CD14-positive monocyte (primary cell): ENCODE measurements around the gene ALDH18A1. TPM values are rescaled to one million over a fixed set of nuclear protein-coding genes. Genes with fewer than 3 reads are reported as not detected.

Experiments used
- DNase-seq, 3 donors: peaks; one replicate each; pipeline ENCODE4 v3.0.0-alpha.2; 2011 to 2022
- H2AFZ ChIP-seq: 2 replicates; pipeline ENCODE4 v1.6.0; 2012; ENCODE audit warnings: mild to moderate bottlenecking, low read depth, low read length, inconsistent platforms; ENCODE audit not compliant: insufficient read depth, poor library complexity, severe bottlenecking
- H3K27ac ChIP-seq, 2 donors: 1 replicate in 1 of 2; 2 replicates in 1 of 2; pipeline ENCODE4 v1.5.1; 2012 to 2013; ENCODE audit warnings: low read length in 2 of 2, control low read depth in 1 of 2, inconsistent platforms in 1 of 2, low read depth in 1 of 2, mild to moderate bottlenecking in 1 of 2
- H3K27me3 ChIP-seq, 2 donors: one replicate each; pipeline versions ENCODE4 v1.6.0 to v1.6.1; 2011 to 2013; ENCODE audit warnings: low read length in 2 of 2; ENCODE audit not compliant: control insufficient read depth in 2 of 2, insufficient read depth in 2 of 2
- H3K36me3 ChIP-seq, 2 donors: replicated peaks in 1 of 2; 1 replicate in 1 of 2; 2 replicates in 1 of 2; pipeline versions ENCODE4 v1.5.1 to v1.6.1; 2012 to 2013; ENCODE audit warnings: low read length in 2 of 2, control low read depth in 1 of 2, inconsistent platforms in 1 of 2, mild to moderate bottlenecking in 1 of 2; ENCODE audit not compliant: insufficient read depth in 2 of 2, control insufficient read depth in 1 of 2
- H3K4me1 ChIP-seq, 2 donors: 1 replicate in 1 of 2; 2 replicates in 1 of 2; pipeline versions ENCODE4 v1.5.1 to v1.6.1; 2012 to 2013; ENCODE audit warnings: low read length in 2 of 2, control low read depth in 1 of 2, inconsistent platforms in 1 of 2, mild to moderate bottlenecking in 1 of 2, moderate library complexity in 1 of 2; ENCODE audit not compliant: insufficient read depth in 2 of 2, control insufficient read depth in 1 of 2
- H3K4me2 ChIP-seq: replicated peaks from 2 replicates; pipeline ENCODE3; 2012; ENCODE audit warnings: low read length, moderate library complexity, mild to moderate bottlenecking; ENCODE audit not compliant: poor library complexity, severe bottlenecking; ENCODE audit errors: extremely low read depth
- H3K4me3 ChIP-seq, 3 experiments: fragments of 200-600 bp in 1 of 3; sonication (generic) in 1 of 3; replicated peaks in 1 of 3; 1 replicate in 2 of 3; 2 replicates in 1 of 3; pipeline ENCODE4 v1.5.1; 2011 to 2013; ENCODE audit warnings: low read length in 3 of 3, mild to moderate bottlenecking in 3 of 3, control low read depth in 2 of 3, low read depth in 2 of 3, inconsistent platforms in 1 of 3, moderate library complexity in 1 of 3
- H3K79me2 ChIP-seq: 2 replicates; pipeline ENCODE4 v1.6.0; 2012; ENCODE audit warnings: mild to moderate bottlenecking, control low read depth, inconsistent platforms, low read length, moderate library complexity; ENCODE audit not compliant: insufficient read depth
- H3K9ac ChIP-seq: 2 replicates; pipeline ENCODE4 v1.6.0; 2017; ENCODE audit warnings: low read length, mild to moderate bottlenecking; ENCODE audit not compliant: insufficient read depth, poor library complexity, severe bottlenecking
- H3K9me3 ChIP-seq, 2 donors: replicated peaks in 1 of 2; 1 replicate in 1 of 2; 2 replicates in 1 of 2; pipeline versions ENCODE4 v1.5.1 to v1.6.1; 2012 to 2013; ENCODE audit warnings: low read length in 2 of 2, control low read depth in 1 of 2; ENCODE audit not compliant: control insufficient read depth in 1 of 2, insufficient read depth in 1 of 2
- H4K20me1 ChIP-seq: 2 replicates; pipeline ENCODE4 v1.6.0; 2012; ENCODE audit warnings: mild to moderate bottlenecking, low read length, control low read depth, moderate library complexity; ENCODE audit not compliant: insufficient read depth
- H3K27ac Mint-ChIP-seq, 7 donors: one replicate each; pipeline ENCODE4 v1.8.0; 2020; ENCODE audit warnings: mild to moderate bottlenecking in 7 of 7, mixed read lengths in 7 of 7, moderate library complexity in 6 of 7, inconsistent platforms in 2 of 7
- H3K27me3 Mint-ChIP-seq, 3 donors: one replicate each; pipeline ENCODE4 v1.8.0; 2021 to 2022; ENCODE audit warnings: low read depth in 3 of 3, mild to moderate bottlenecking in 3 of 3, mixed read lengths in 3 of 3, moderate library complexity in 3 of 3, inconsistent platforms in 1 of 3
- H3K36me3 Mint-ChIP-seq, 2 donors: one replicate each; pipeline ENCODE4 v1.8.0; 2020; ENCODE audit warnings: mixed read lengths in 2 of 2, inconsistent platforms in 1 of 2, mild to moderate bottlenecking in 1 of 2
- H3K4me1 Mint-ChIP-seq: one replicate; pipeline ENCODE4 v1.8.0; 2020; ENCODE audit warnings: mild to moderate bottlenecking, mixed read lengths
- H3K4me3 Mint-ChIP-seq, 2 donors: one replicate each; pipeline ENCODE4 v1.8.0; 2020; ENCODE audit warnings: mild to moderate bottlenecking in 2 of 2, mixed read lengths in 2 of 2, moderate library complexity in 1 of 2
- H3K9me3 Mint-ChIP-seq, 7 donors: one replicate each; pipeline ENCODE4 v1.8.0; 2020 to 2022; ENCODE audit warnings: mixed read lengths in 7 of 7, mild to moderate bottlenecking in 6 of 7, moderate library complexity in 6 of 7, inconsistent platforms in 2 of 7
- CTCF ChIP-seq: fragments of 200-600 bp; IDR thresholded peaks from one replicate; pipeline ENCODE4 v1.8.0; 2022; ENCODE audit warnings: antibody characterized with exemption, mild to moderate bottlenecking
- WGBS: methylation state at CpG from one replicate; pipeline ENCODE4 v1.1.5; 2013; ENCODE audit warnings: missing lambda C conversion rate; ENCODE audit not compliant: insufficient coverage; 5-methylcytosine and 5-hydroxymethylcytosine counted together
- intact Hi-C, 2 donors: fragments of 100-400 bp; cut with micrococcal nuclease; formaldehyde crosslinking; loops; one replicate each; pipeline versions ENCODE4 v1.15.0 to v1.15.1; 2023
- polyA plus RNA-seq, 3 donors: library from polyadenylated mRNA; depleted of rRNA in 1 of 3; unstranded in 2 of 3; stranded (reverse) in 1 of 3; fragments of 300-500 nt in 2 of 3; fragments of >200 nt in 1 of 3; fragmentation: Illumina TruSeq in 2 of 3; gene quantifications; 1 replicate in 2 of 3; 2 replicates in 1 of 3; pipeline ENCODE4 v1.2.3, GENCODE V29; 2012 to 2021

Gene ALDH18A1
- polyA plus RNA-seq, 3 donors, result 1.7 to 2.6 (median 2.6) TPM

GRCh38 chr10:95572131-95572820 lies 84.2 kb downstream of the ALDH18A1 start:
- no peak overlapping the region for H3K4me3 ChIP-seq
- H3K9ac ChIP-seq, result no peak overlapping the region
- WGBS, result 70% methylated on average over 7 of the region's 7 CpGs
- Mint-ChIP-seq H3K4me3 (no peak overlapping the region), H3K27me3 (peaks cover 1 to 7% (median 1%) of the 10 kb centered on the region in 3 donors), H3K9me3 (peaks cover 0 to 2% (median 0%) of the 10 kb centered on the region in 7 donors), H3K4me1 (peaks cover 21% of the 10 kb centered on the region), H3K36me3 (no peaks in the 10 kb centered on the region), H3K27ac (no peak overlapping the region)
- intact Hi-C loops, result no loop called here
- TF ChIP-seq CTCF, result no peak
- H3K27me3 ChIP-seq, result no peaks in the 10 kb centered on the region
- H4K20me1 ChIP-seq, result no peaks in the 10 kb centered on the region
- no peak overlapping the region for H3K4me2 ChIP-seq
- no peaks in the 10 kb centered on the region for H3K79me2 ChIP-seq
- H3K36me3 ChIP-seq, result no peaks in the 10 kb centered on the region
- DNase-seq, result no peak
- no peak overlapping the region for H2AFZ ChIP-seq
- H3K9me3 ChIP-seq, result no peaks in the 10 kb centered on the region
- peaks cover 19 to 25% of the 10 kb centered on the region in 2 donors for H3K4me1 ChIP-seq
- no peak overlapping the region for H3K27ac ChIP-seq

DNA sequence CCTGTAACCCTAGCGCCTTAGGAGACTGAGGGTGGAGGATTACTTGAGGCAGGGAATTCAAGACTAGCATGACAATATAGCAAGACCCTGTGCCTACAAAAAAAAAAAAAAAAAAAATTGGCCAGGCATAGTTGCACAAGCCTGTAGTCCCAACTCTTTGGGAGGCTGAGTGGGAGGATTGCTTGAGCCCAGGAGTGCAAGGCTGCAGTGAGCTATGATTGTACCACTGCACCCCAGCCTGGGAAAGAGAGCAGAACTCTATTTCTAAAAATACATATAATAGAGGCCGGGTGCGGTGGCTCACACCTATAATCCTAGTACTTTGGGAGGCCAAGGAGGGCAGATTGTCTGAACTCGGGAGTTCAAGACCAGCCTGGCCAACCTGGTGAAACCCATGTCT lies 85.1 kb downstream of the ALDH18A1 start:
- DNase-seq, result no peak
- H2AFZ ChIP-seq, result no peak overlapping the region
- no peak overlapping the region for H3K4me2 ChIP-seq
- H3K36me3 ChIP-seq, result no peaks in the 10 kb centered on the region
- H3K4me3 ChIP-seq, result no peak overlapping the region
- no peaks in the 10 kb centered on the region for H3K27me3 ChIP-seq
- no peak overlapping the region for H3K27ac ChIP-seq
- peaks cover 1 to 6% (median 1%) of the 10 kb centered on the region in 3 donors for H3K27me3 Mint-ChIP-seq
- H3K9ac ChIP-seq, result no peak overlapping the region
- H3K4me3 Mint-ChIP-seq, result no peak overlapping the region
- intact Hi-C loops, result no loop called here
- H3K9me3 ChIP-seq, result no peaks in the 10 kb centered on the region
- WGBS, result 100% methylated on average over 2 of the region's 4 CpGs
- H3K79me2 ChIP-seq, result no peaks in the 10 kb centered on the region
- peaks cover 0 to 2% (median 0%) of the 10 kb centered on the region in 7 donors for H3K9me3 Mint-ChIP-seq
- no peaks in the 10 kb centered on the region for H4K20me1 ChIP-seq
- peak overlapping the region in 1 of 7 donors; percentile 6 for H3K27ac Mint-ChIP-seq
- H3K4me1 ChIP-seq, result peaks cover 19 to 28% of the 10 kb centered on the region in 2 donors
- H3K36me3 Mint-ChIP-seq, result no peaks in the 10 kb centered on the region
- peaks cover 25% of the 10 kb centered on the region for H3K4me1 Mint-ChIP-seq
- no peak for TF ChIP-seq CTCF
